H9 (cell line): ENCODE data around the gene HDHD2. TPM values are rescaled to one million over a fixed set of nuclear protein-coding genes. Genes with fewer than 3 reads are reported as not detected.

Experiments used
- DNase-seq: peaks from one replicate; pipeline ENCODE4 v3.0.0-alpha.2; 2017
- H2AFZ ChIP-seq: one replicate; pipeline ENCODE4 v1.6.1; 2013; ENCODE audit warnings: mild to moderate bottlenecking, low read length, control low read depth, moderate library complexity
- H2AK5ac ChIP-seq: 2 replicates; pipeline ENCODE4 v1.6.1; 2013; ENCODE audit warnings: low read length, control low read depth, mixed read lengths; ENCODE audit not compliant: insufficient read length
- H2BK120ac ChIP-seq: one replicate; pipeline ENCODE4 v1.6.1; 2013; ENCODE audit warnings: low read depth, mild to moderate bottlenecking, low read length, control low read depth, inconsistent platforms; ENCODE audit not compliant: poor library complexity, severe bottlenecking
- H2BK12ac ChIP-seq: 2 replicates; pipeline ENCODE4 v1.6.1; 2013; ENCODE audit warnings: low read length, control low read depth, mixed read lengths, low read depth; ENCODE audit not compliant: insufficient read length
- H2BK15ac ChIP-seq: 2 replicates; pipeline ENCODE4 v1.6.1; 2013; ENCODE audit warnings: low read depth, low read length, control low read depth
- H2BK20ac ChIP-seq: one replicate; pipeline ENCODE4 v1.6.1; 2013; ENCODE audit warnings: low read depth, mild to moderate bottlenecking, low read length, control low read depth, inconsistent platforms; ENCODE audit not compliant: poor library complexity, severe bottlenecking
- H2BK5ac ChIP-seq: 2 replicates; pipeline ENCODE4 v1.6.1; 2013; ENCODE audit warnings: low read length, control low read depth, mixed read lengths; ENCODE audit not compliant: insufficient read length
- H3K14ac ChIP-seq: 2 replicates; pipeline ENCODE4 v1.6.1; 2013; ENCODE audit warnings: low read length, control low read depth; ENCODE audit not compliant: insufficient read depth
- H3K18ac ChIP-seq: 2 replicates; pipeline ENCODE4 v1.6.1; 2013; ENCODE audit warnings: low read depth, mild to moderate bottlenecking, mixed read lengths, low read length, control low read depth; ENCODE audit not compliant: insufficient read length
- H3K23ac ChIP-seq: 2 replicates; pipeline ENCODE4 v1.6.1; 2013; ENCODE audit warnings: low read length, control low read depth, mixed read lengths, low read depth; ENCODE audit not compliant: insufficient read length
- H3K23me2 ChIP-seq: 2 replicates; pipeline ENCODE4 v1.6.1; 2013; ENCODE audit warnings: low read depth, mild to moderate bottlenecking, mixed read lengths, low read length, control low read depth; ENCODE audit not compliant: insufficient read length, poor library complexity, severe bottlenecking
- H3K27ac ChIP-seq: 2 replicates; pipeline ENCODE4 v1.5.1; 2013; ENCODE audit warnings: low read length, control low read depth, mixed read lengths, low read depth; ENCODE audit not compliant: insufficient read length
- H3K27me3 ChIP-seq: 2 replicates; pipeline ENCODE4 v1.6.1; 2013; ENCODE audit warnings: low read length, control low read depth, inconsistent platforms; ENCODE audit not compliant: insufficient read depth
- H3K4ac ChIP-seq: 2 replicates; pipeline ENCODE4 v1.6.1; 2013; ENCODE audit warnings: low read depth, mild to moderate bottlenecking, control low read depth, inconsistent platforms, low read length, moderate library complexity
- H3K4me1 ChIP-seq: 2 replicates; pipeline ENCODE4 v1.6.1; 2013; ENCODE audit warnings: low read length, control low read depth, inconsistent platforms; ENCODE audit not compliant: insufficient read depth
- H3K4me2 ChIP-seq: 2 replicates; pipeline ENCODE4 v1.6.1; 2013; ENCODE audit warnings: low read length, control low read depth, mixed read lengths; ENCODE audit not compliant: insufficient read length, insufficient read depth
- H3K56ac ChIP-seq: 2 replicates; pipeline ENCODE4 v1.6.1; 2013; ENCODE audit warnings: low read depth, mild to moderate bottlenecking, mixed read lengths, low read length, control low read depth; ENCODE audit not compliant: insufficient read length
- H3K79me1 ChIP-seq: 2 replicates; pipeline ENCODE4 v1.6.1; 2013; ENCODE audit warnings: low read depth, mild to moderate bottlenecking, moderate library complexity, low read length, control low read depth, inconsistent platforms; ENCODE audit not compliant: insufficient read depth, poor library complexity, severe bottlenecking
- H3K79me2 ChIP-seq: 2 replicates; pipeline ENCODE4 v1.6.1; 2013; ENCODE audit warnings: low read length, control low read depth, inconsistent platforms; ENCODE audit not compliant: insufficient read depth
- H3K9ac ChIP-seq: 2 replicates; pipeline ENCODE4 v1.6.1; 2013; ENCODE audit warnings: low read length, control low read depth, mixed read lengths; ENCODE audit not compliant: insufficient read length; ENCODE audit errors: extremely low read depth
- H3K9me3 ChIP-seq: one replicate; pipeline ENCODE4 v1.6.1; 2013; ENCODE audit warnings: low read depth, low read length, inconsistent platforms; ENCODE audit not compliant: control insufficient read depth
- H3T11ph ChIP-seq: one replicate; pipeline ENCODE4 v1.6.1; 2013; ENCODE audit warnings: mild to moderate bottlenecking, low read length, control low read depth, inconsistent platforms
- H4K20me1 ChIP-seq: one replicate; pipeline ENCODE4 v1.6.1; 2013; ENCODE audit not compliant: control insufficient read depth, insufficient read length, insufficient read depth
- H4K5ac ChIP-seq: 2 replicates; pipeline ENCODE4 v1.6.1; 2013; ENCODE audit warnings: low read depth, mild to moderate bottlenecking, mixed read lengths, low read length, control low read depth; ENCODE audit not compliant: insufficient read length
- H4K8ac ChIP-seq: replicated peaks from 2 replicates; pipeline ENCODE4 v1.6.1; 2013; ENCODE audit warnings: low read length, control low read depth, mixed read lengths, low read depth; ENCODE audit not compliant: insufficient read length
- H4K91ac ChIP-seq: 2 replicates; pipeline ENCODE4 v1.6.1; 2013; ENCODE audit warnings: low read depth, mild to moderate bottlenecking, moderate library complexity, mixed read lengths, low read length, control low read depth; ENCODE audit not compliant: insufficient read length
- H3K27ac Mint-ChIP-seq, 3 experiments: 2 replicates in 2 of 3; 3 replicates in 1 of 3; pipeline ENCODE4 v1.8.0; 2020 to 2021; ENCODE audit warnings: mixed read lengths in 3 of 3, mild to moderate bottlenecking in 1 of 3, moderate library complexity in 1 of 3
- H3K27me3 Mint-ChIP-seq: 2 replicates; pipeline ENCODE4 v1.8.0; 2021; ENCODE audit warnings: low read depth, mild to moderate bottlenecking, moderate library complexity, mixed read lengths
- H3K36me3 Mint-ChIP-seq, 3 experiments: 2 replicates in 2 of 3; 3 replicates in 1 of 3; pipeline ENCODE4 v1.8.0; 2020 to 2021; ENCODE audit warnings: low read depth in 3 of 3, mixed read lengths in 3 of 3; ENCODE audit not compliant: insufficient read depth in 1 of 3
- H3K4me1 Mint-ChIP-seq, 2 experiments: 2 replicates each; pipeline ENCODE4 v1.8.0; 2020; ENCODE audit warnings: mixed read lengths in 2 of 2
- H3K4me3 Mint-ChIP-seq, 2 experiments: 2 replicates in 1 of 2; 3 replicates in 1 of 2; pipeline ENCODE4 v1.8.0; 2020 to 2021; ENCODE audit warnings: mild to moderate bottlenecking in 2 of 2, mixed read lengths in 2 of 2, moderate library complexity in 1 of 2
- H3K9me3 Mint-ChIP-seq, 2 experiments: 2 replicates in 1 of 2; 3 replicates in 1 of 2; pipeline ENCODE4 v1.8.0; 2020; ENCODE audit warnings: mild to moderate bottlenecking in 2 of 2, mixed read lengths in 2 of 2, moderate library complexity in 1 of 2
- WGBS: extraction: QIAGEN DNeasy Blood & Tissue Kit; methylation state at CpG from one replicate; pipeline ENCODE4 v1.1.7; 2013; ENCODE audit warnings: missing lambda C conversion rate, low lambda C conversion rate, mixed read lengths; ENCODE audit not compliant: insufficient read length; ENCODE audit errors: extremely low coverage; 5-methylcytosine and 5-hydroxymethylcytosine counted together
- total RNA-seq: library from RNA; stranded (reverse); gene quantifications from 2 replicates; pipeline ENCODE4 v1.2.1, GENCODE V29; 2021
- TF ChIP-seq, protein P1 (sequence below): fragments of 200-600 bp; sonication (generic); conservative IDR thresholded peaks from 3 replicates; pipeline ENCODE4 v1.8.0; 2021; ENCODE audit warnings: antibody characterized with exemption, mild to moderate bottlenecking

Gene HDHD2
- total RNA-seq, 1 experiment from 2014 or later = 51.0 TPM

DNA sequence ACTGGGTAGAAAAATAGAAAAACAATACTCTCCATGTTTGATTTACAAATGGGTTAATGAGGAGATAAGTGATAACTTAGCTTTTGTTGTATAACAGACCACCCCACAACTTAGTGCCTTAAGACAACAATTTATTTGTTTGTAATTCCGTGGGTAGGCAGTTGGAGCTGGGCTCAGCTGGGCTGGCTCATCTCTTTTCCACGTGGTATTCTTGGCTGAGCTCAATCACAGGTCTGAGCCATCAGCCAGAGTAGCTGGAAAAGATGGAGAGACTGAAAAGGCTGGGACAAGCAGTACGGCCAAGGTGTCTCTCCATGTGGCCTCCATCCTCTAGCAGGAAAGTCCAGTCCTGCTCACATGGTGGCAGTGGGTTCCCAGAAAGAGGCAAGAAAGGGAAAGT is 82.7 kb downstream of the HDHD2 start:
- TF ChIP-seq, protein P1, sequence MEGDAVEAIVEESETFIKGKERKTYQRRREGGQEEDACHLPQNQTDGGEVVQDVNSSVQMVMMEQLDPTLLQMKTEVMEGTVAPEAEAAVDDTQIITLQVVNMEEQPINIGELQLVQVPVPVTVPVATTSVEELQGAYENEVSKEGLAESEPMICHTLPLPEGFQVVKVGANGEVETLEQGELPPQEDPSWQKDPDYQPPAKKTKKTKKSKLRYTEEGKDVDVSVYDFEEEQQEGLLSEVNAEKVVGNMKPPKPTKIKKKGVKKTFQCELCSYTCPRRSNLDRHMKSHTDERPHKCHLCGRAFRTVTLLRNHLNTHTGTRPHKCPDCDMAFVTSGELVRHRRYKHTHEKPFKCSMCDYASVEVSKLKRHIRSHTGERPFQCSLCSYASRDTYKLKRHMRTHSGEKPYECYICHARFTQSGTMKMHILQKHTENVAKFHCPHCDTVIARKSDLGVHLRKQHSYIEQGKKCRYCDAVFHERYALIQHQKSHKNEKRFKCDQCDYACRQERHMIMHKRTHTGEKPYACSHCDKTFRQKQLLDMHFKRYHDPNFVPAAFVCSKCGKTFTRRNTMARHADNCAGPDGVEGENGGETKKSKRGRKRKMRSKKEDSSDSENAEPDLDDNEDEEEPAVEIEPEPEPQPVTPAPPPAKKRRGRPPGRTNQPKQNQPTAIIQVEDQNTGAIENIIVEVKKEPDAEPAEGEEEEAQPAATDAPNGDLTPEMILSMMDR = no peak
- no peak overlapping the region for H3T11ph ChIP-seq
- no peaks in the 10 kb centered on the region for H3K79me2 ChIP-seq
- no peak overlapping the region for H2BK20ac ChIP-seq
- no peak overlapping the region for H2BK12ac ChIP-seq
- H4K5ac ChIP-seq = no peak overlapping the region
- H2BK5ac ChIP-seq = no peak overlapping the region
- H3K56ac ChIP-seq = no peak overlapping the region
- WGBS = no CpG with 5 or more reads among the region's 3 CpGs
- no peak overlapping the region for H2AK5ac ChIP-seq
- no peaks in the 10 kb centered on the region for H3K9me3 ChIP-seq
- Mint-ChIP-seq H3K27ac (0 out of 7 replicates have a peak overlapping the region, but pooled peaks of 1 of the 3 experiments have one; percentile 25), H3K4me3 (no peak overlapping the region), H3K36me3 (peaks cover 0 to 4% (median 3%) of the 10 kb centered on the region in 3 experiments; a peak in 2 of 7 replicates), H3K27me3 (no peaks in the 10 kb centered on the region), H3K9me3 (no peaks in the 10 kb centered on the region), H3K4me1 (peaks cover 5 to 11% of the 10 kb centered on the region in 2 experiments; a peak in 3 of 4 replicates)
- H3K27ac ChIP-seq = no peak overlapping the region
- H2BK120ac ChIP-seq = no peak overlapping the region
- no peak overlapping the region for H4K8ac ChIP-seq
- H3K18ac ChIP-seq = no peak overlapping the region
- DNase-seq = no peak
- no peak overlapping the region for H3K9ac ChIP-seq
- H3K23me2 ChIP-seq = no peaks in the 10 kb centered on the region
- H4K91ac ChIP-seq = no peak overlapping the region
- no peak overlapping the region for H2BK15ac ChIP-seq
- no peak overlapping the region for H3K4me2 ChIP-seq
- no peak overlapping the region for H3K23ac ChIP-seq
- no peaks in the 10 kb centered on the region for H3K79me1 ChIP-seq
- H3K27me3 ChIP-seq = no peaks in the 10 kb centered on the region
- no peaks in the 10 kb centered on the region for H4K20me1 ChIP-seq
- no peak overlapping the region for H2AFZ ChIP-seq
- H3K14ac ChIP-seq = no peak overlapping the region
- H3K4me1 ChIP-seq = peaks cover 5% of the 10 kb centered on the region; the same call in 1 of the 2 replicates
- H3K4ac ChIP-seq = no peak overlapping the region
